Panc1 (cell line): ENCODE results near the gene CDHR2. TPM values are rescaled to one million over a fixed set of nuclear protein-coding genes. Genes with fewer than 3 reads are reported as not detected.
A peak's percentile ranks its signal among the peaks of the same experiment; 100 is the strongest.

ENCODE experiments used
- ATAC-seq: fragments of 200-7000 bp; cut with Tn5 transposase; 2 replicates; pipeline ENCODE4 v1.9.1; 2020; ENCODE audit warnings: mild to moderate bottlenecking, moderate library complexity
- BruUV-seq: library from RNA; stranded (reverse); fragments of 400-500 nt; replicated peaks from 2 replicates; lab custom pipeline; 2021; lab: Mats Ljungman, UMichigan
- CTCF ChIA-PET: fragments of 300-600 bp; sonication (Branson Sonifier 250); formaldehyde crosslinking; loops from one replicate; lab custom pipeline; 2022; ENCODE audit warnings: antibody characterized with exemption; lab: Charles Lee
- POLR2A ChIA-PET: fragments of 300-600 bp; sonication (Branson Sonifier 250); formaldehyde crosslinking; loops from one replicate; lab custom pipeline; 2022; ENCODE audit warnings: antibody characterized with exemption; lab: Charles Lee
- DNase-seq: peaks from one replicate; pipeline ENCODE4 v3.0.0-alpha.2; 2010; ENCODE audit warnings: low read depth, low spot score
- H3K27ac ChIP-seq: 2 replicates; pipeline ENCODE4 v1.5.1; 2011; ENCODE audit warnings: mild to moderate bottlenecking, low read length, inconsistent platforms
- H3K27me3 ChIP-seq: fragments of 200-500 bp; sonication (Bioruptor generic); 2 replicates; pipeline ENCODE4 v1.6.0; 2014; ENCODE audit warnings: low read length, inconsistent platforms; ENCODE audit not compliant: control insufficient read depth, insufficient read depth
- H3K36me3 ChIP-seq: fragments of 200-500 bp; sonication (Bioruptor generic); 2 replicates; pipeline ENCODE4 v1.5.1; 2014; ENCODE audit warnings: inconsistent platforms, mild to moderate bottlenecking, low read length, moderate library complexity; ENCODE audit not compliant: control insufficient read depth, insufficient read depth
- H3K4me1 ChIP-seq: 2 replicates; pipeline ENCODE4 v1.5.1; 2011; ENCODE audit warnings: inconsistent platforms, mild to moderate bottlenecking, low read length, moderate library complexity; ENCODE audit not compliant: control insufficient read depth, insufficient read depth
- H3K4me3 ChIP-seq, 2 experiments: 2 replicates each; pipeline ENCODE4 v1.5.1; 2011 to 2012; ENCODE audit warnings: low read depth in 2 of 2, low read length in 2 of 2, mild to moderate bottlenecking in 2 of 2, inconsistent platforms in 1 of 2, moderate library complexity in 1 of 2
- H3K9me3 ChIP-seq: fragments of 200-500 bp; sonication (Bioruptor generic); 2 replicates; pipeline ENCODE4 v1.5.1; 2014; ENCODE audit warnings: low read depth, mild to moderate bottlenecking, inconsistent platforms, low read length, moderate library complexity; ENCODE audit not compliant: control insufficient read depth, insufficient read depth
- POLR2AphosphoS5 ChIP-seq: IDR thresholded peaks from 2 replicates; pipeline ENCODE4 v1.6.1; 2012; ENCODE audit warnings: mild to moderate bottlenecking, low read depth, low read length, moderate library complexity
- REST ChIP-seq, 2 experiments: IDR thresholded peaks; 2 replicates each; pipeline ENCODE4 v1.6.1; 2011 to 2012; ENCODE audit warnings: low read depth in 2 of 2, control low read depth in 1 of 2, low read length in 1 of 2, mild to moderate bottlenecking in 1 of 2, moderate library complexity in 1 of 2; ENCODE audit not compliant: insufficient read depth in 1 of 2
- SIN3A ChIP-seq: IDR thresholded peaks from 2 replicates; pipeline ENCODE4 v1.6.1; 2012; ENCODE audit warnings: low read depth, mild to moderate bottlenecking, low read length, moderate library complexity, borderline replicate concordance; ENCODE audit not compliant: insufficient read depth
- TCF7L2 ChIP-seq: IDR thresholded peaks from 2 replicates; pipeline ENCODE4 v1.6.1; 2011; ENCODE audit warnings: mild to moderate bottlenecking, low read depth, low read length, inconsistent platforms
- in situ Hi-C: cut with HindIII; loops from 2 replicates; pipeline ENCODE4 v1.10.0; 2016; ENCODE audit warnings: low sequenced_read_pairs, low pct_unique_long_range_greater_than_20kb
- intact Hi-C: fragments of 100-400 bp; cut with micrococcal nuclease; formaldehyde crosslinking; loops from one replicate; pipeline ENCODE4 v1.10.0; 2022; ENCODE audit not compliant: unreplicated experiment
- total RNA-seq: library from RNA; stranded (reverse); gene quantifications from one replicate; pipeline ENCODE4 v1.2.1, GENCODE V29; 2021; ENCODE audit not compliant: unreplicated experiment
- TF ChIP-seq, protein P1 (sequence below): fragments of 450-650 bp; IDR thresholded peaks from 2 replicates; pipeline ENCODE4 v1.5.1; 2017; ENCODE audit warnings: mild to moderate bottlenecking

The CDHR2 gene
- total RNA-seq, 1 experiment from 2014 or later, result 0.72 TPM

DNA sequence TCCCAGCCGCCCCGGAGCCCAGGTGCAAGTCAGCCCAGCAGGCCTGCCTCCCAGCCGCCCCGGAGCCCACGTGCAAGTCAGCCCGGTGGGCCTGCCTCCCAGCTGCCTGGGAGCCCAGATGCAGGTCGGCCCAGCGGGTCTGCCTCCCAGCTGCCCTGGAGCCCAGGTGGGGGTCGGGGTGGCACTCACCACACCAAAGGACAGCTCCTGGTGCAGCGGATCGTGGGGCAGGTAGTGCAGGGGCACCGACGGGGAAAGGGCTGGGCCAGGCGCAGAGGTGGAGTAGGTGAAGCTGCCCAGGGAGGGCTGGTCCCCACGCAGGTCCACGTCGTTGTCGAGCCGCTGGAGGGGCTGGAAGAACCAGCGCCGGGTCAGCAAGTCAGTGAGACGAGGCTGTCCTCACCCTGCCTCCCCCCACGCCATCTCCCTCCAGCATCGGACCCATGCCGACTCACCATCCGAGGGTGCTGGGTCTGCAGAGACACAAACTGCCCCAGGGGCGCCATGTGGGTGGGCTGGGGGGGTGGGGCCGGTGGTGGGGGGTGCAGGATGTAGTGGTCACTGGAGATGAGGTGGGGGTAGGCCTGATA lies 18.7 kb upstream of the CDHR2 start:
- no peaks in the 10 kb centered on the region for H3K9me3 ChIP-seq
- peaks cover 43% of the 10 kb centered on the region for H3K4me1 ChIP-seq
- ChIA-PET CTCF (interaction anchor here (0.9 kb wide), 1 partner anchor 12 kb away, joined by 13 read pairs; no protein-coding TSS in a partner anchor), POLR2A (interaction anchor here (0.5 kb wide), 1 partner anchor 174 kb away, joined by 3 read pairs; no protein-coding TSS in a partner anchor)
- ATAC-seq (no peak), DNase-seq (no peak)
- in situ Hi-C loops, result no loop called here
- H3K27me3 ChIP-seq, result no peaks in the 10 kb centered on the region
- H3K36me3 ChIP-seq, result peaks cover 4% of the 10 kb centered on the region; the same call in 1 of the 2 replicates
- H3K27ac ChIP-seq, result no peak overlapping the region
- BruUV-seq, result no TSS peak
- TF ChIP-seq, protein P1, sequence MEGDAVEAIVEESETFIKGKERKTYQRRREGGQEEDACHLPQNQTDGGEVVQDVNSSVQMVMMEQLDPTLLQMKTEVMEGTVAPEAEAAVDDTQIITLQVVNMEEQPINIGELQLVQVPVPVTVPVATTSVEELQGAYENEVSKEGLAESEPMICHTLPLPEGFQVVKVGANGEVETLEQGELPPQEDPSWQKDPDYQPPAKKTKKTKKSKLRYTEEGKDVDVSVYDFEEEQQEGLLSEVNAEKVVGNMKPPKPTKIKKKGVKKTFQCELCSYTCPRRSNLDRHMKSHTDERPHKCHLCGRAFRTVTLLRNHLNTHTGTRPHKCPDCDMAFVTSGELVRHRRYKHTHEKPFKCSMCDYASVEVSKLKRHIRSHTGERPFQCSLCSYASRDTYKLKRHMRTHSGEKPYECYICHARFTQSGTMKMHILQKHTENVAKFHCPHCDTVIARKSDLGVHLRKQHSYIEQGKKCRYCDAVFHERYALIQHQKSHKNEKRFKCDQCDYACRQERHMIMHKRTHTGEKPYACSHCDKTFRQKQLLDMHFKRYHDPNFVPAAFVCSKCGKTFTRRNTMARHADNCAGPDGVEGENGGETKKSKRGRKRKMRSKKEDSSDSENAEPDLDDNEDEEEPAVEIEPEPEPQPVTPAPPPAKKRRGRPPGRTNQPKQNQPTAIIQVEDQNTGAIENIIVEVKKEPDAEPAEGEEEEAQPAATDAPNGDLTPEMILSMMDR, result no peak
- TF ChIP-seq SIN3A, result no peak
- no peak for TF ChIP-seq POLR2AphosphoS5
- no peak for TF ChIP-seq REST (IDR thresholded peaks at IDR 0.05; ENCODE audit: insufficient read depth in 1 of 2, low read depth in 2 of 2, low read length in 1 of 2)
- TF ChIP-seq TCF7L2, result no peak
- H3K4me3 ChIP-seq, result no peak overlapping the region
- intact Hi-C loops, result no loop called here

DNA sequence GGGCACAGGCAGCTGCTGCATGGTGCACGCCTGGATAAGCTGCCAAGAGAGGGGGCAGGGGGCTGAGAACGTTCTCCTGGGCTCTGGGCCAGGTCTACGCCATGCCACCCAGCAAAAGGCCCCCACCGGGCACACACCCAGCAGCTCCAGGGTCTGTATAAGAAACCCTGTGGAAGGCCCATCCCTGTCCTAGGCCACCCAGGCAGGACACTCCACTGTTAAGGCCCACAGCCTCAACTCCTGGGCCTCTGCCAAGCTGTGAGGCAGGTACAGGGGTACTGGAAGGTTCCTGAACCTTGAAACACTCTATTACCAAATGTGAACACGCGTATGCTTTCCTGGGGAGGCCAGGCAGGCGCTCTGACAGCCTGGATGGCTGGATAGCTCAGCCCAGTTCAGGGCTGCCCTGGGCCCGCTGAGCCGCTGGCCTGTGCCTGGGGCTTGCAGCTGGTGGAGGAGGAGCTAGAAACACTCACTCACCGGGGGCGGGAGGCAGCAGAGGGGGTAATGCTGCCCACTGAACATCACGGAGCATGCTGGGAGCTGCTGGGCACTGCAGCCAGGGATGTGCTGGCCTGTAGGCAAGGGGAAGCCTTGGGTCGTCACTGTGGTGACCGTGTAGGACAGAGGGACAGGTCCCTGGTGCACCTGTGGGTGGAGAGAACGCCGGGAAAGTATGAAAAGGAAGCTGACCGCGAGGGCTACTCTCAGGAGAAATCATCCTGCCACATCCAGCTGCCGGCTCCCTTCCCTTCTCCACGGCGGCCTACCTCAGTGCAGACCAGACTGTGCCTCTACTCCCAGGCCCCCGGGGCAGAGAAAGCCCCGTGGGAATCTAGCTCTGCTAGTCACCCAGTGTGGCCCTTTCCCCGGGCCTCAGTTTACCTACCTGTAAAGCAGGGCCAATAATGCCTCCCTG lies 17.9 kb upstream of the CDHR2 start:
- peak; percentile 26; the same call in 1 of the 2 replicates for ATAC-seq

More for the DNA sequence above, 17.9 kb upstream of the CDHR2 start:
- intact Hi-C loops (no loop called here), in situ Hi-C loops (no loop called here)
- H3K4me3 ChIP-seq, result no peak overlapping the region
- no peaks in the 10 kb centered on the region for H3K9me3 ChIP-seq
- no peak for DNase-seq
- peaks cover 45% of the 10 kb centered on the region for H3K4me1 ChIP-seq
- no peaks in the 10 kb centered on the region for H3K27me3 ChIP-seq
- H3K27ac ChIP-seq, result peak overlapping the region; percentile 39; the same call in 1 of the 2 replicates
- ChIA-PET POLR2A (interaction anchor here (0.5 kb wide), 1 partner anchor 174 kb away, joined by 3 read pairs; no protein-coding TSS in a partner anchor), CTCF (interaction anchor here (0.9 to 1.0 kb wide), 2 partner anchors 11 to 12 kb away, joined by 5 to 13 read pairs; no protein-coding TSS in a partner anchor)
- no peak for TF ChIP-seq SIN3A
- TF ChIP-seq, protein P1, result no peak
- TF ChIP-seq POLR2AphosphoS5, result no peak
- no peak for TF ChIP-seq REST (IDR thresholded peaks at IDR 0.05; ENCODE audit: insufficient read depth in 1 of 2, low read depth in 2 of 2, low read length in 1 of 2)
- no peak for TF ChIP-seq TCF7L2
- BruUV-seq, result no TSS peak
- H3K36me3 ChIP-seq, result peaks cover 4% of the 10 kb centered on the region; the same call in 1 of the 2 replicates
